Mononuclear cell (primary cell): ENCODE data around the gene CDH1. TPM values are rescaled to one million over a fixed set of nuclear protein-coding genes. Genes with fewer than 3 reads are reported as not detected.
"Not testable (repeated sequence)": the region's sequence is repeated elsewhere in the genome, so short reads cannot be mapped to it uniquely, and the experiment has no call there.

Experiments used
- H3K27me3 ChIP-seq: 2 replicates; pipeline ENCODE4 v1.6.0; 2011; ENCODE audit warnings: low read length, control low read depth; ENCODE audit not compliant: insufficient read depth
- H3K4me1 ChIP-seq: 2 replicates; pipeline ENCODE4 v1.5.1; 2011; ENCODE audit warnings: mild to moderate bottlenecking, low read length, control low read depth; ENCODE audit not compliant: insufficient read depth
- H3K4me3 ChIP-seq: 2 replicates; pipeline ENCODE4 v1.5.1; 2011; ENCODE audit warnings: mild to moderate bottlenecking, low read length, moderate library complexity
- H3K9me3 ChIP-seq: 2 replicates; pipeline ENCODE4 v1.5.1; 2011; ENCODE audit warnings: low read depth, mild to moderate bottlenecking, control low read depth, low read length
- total RNA-seq: library from RNA; depleted of rRNA; stranded (reverse); fragments of >200 nt; gene quantifications from one replicate; pipeline ENCODE4 v1.2.3, GENCODE V29; 2012

Gene CDH1
- total RNA-seq, result 3.7 TPM

DNA sequence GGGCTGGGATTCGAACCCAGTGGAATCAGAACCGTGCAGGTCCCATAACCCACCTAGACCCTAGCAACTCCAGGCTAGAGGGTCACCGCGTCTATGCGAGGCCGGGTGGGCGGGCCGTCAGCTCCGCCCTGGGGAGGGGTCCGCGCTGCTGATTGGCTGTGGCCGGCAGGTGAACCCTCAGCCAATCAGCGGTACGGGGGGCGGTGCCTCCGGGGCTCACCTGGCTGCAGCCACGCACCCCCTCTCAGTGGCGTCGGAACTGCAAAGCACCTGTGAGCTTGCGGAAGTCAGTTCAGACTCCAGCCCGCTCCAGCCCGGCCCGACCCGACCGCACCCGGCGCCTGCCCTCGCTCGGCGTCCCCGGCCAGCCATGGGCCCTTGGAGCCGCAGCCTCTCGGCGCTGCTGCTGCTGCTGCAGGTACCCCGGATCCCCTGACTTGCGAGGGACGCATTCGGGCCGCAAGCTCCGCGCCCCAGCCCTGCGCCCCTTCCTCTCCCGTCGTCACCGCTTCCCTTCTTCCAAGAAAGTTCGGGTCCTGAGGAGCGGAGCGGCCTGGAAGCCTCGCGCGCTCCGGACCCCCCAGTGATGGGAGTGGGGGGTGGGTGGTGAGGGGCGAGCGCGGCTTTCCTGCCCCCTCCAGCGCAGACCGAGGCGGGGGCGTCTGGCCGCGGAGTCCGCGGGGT, at the start of gene CDH1:
Gene CDH1 (plus strand): TSS at position 247 of the 684 bp plus-strand sequence. CDS start 124 bp downstream, at position 371.
- Histone ChIP-seq H3K4me3 (no peak within 1 kb of the TSS), H3K27me3 (peaks cover 29% of the 10 kb centered on the region), H3K4me1 (peaks cover 24% of the 10 kb centered on the region)

DNA sequence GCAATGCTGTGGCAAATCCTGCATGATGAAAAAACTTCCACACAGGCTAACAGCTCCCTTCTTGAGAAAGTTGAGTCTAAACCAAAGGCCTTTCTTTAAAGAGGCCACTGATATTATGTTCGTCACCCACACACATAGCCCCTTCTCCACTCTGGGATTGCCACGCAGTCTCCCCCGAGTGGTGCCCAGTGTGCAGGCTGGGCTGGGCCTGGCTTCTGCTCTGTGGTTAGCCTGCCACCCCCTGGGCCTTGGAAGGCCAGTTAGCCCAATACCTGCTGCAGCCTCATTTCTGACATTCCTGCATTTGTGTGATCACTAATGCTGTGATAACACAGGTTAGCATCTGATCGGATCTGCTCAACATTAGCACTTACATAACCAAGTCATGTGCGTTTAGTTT, 47.2 kb upstream of the CDH1 start:
- Histone ChIP-seq H3K4me3 (no peak overlapping the region), H3K4me1 (no peaks in the 10 kb centered on the region), H3K27me3 (no peaks in the 10 kb centered on the region), H3K9me3 (no peaks in the 10 kb centered on the region)

More for the DNA sequence above, at the start of gene CDH1:
- no peaks in the 10 kb centered on the region for H3K9me3 ChIP-seq

DNA sequence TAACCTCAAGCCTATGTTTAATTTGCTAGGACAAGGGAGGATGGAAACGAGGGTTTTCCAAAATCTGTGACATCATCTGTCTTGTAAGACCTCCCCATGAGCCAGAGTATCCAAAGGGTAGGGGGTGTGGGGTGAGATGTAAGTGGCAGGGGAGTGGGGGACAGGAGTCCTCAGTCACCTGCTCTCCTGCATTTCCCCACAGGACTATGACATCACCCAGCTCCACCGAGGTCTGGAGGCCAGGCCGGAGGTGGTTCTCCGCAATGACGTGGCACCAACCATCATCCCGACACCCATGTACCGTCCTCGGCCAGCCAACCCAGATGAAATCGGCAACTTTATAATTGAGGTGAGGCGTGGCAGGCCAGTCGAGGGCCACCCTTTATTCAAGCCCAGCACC, 41.5 kb upstream of the CDH1 start:
- Histone ChIP-seq H3K9me3 (no peaks in the 10 kb centered on the region), H3K4me3 (no peak overlapping the region), H3K4me1 (peaks cover 9% of the 10 kb centered on the region), H3K27me3 (no peaks in the 10 kb centered on the region)

DNA sequence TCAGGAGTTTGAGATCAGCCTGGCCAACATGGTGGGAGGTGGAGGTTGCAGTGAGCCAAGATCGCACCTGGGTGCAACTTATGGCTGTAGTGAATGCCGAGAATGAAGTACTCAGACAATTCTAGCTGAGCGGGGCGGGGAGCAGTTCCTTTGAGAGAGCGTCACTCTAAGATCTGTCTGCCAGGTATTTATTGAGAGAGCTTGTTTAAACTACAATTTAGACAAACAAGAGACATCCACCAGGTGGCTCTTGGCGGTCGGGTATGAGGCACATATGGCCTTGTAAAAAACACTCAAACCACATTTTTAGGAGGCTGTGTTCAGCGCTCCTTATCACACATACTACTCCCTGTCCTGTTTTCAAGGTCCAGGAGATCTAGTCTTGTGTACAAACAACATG, 40.6 kb upstream of the CDH1 start:
- H3K4me3 ChIP-seq, result no peak overlapping the region
- H3K9me3 ChIP-seq, result no peaks in the 10 kb centered on the region
- H3K27me3 ChIP-seq, result no peaks in the 10 kb centered on the region
- peaks cover 10% of the 10 kb centered on the region for H3K4me1 ChIP-seq

DNA sequence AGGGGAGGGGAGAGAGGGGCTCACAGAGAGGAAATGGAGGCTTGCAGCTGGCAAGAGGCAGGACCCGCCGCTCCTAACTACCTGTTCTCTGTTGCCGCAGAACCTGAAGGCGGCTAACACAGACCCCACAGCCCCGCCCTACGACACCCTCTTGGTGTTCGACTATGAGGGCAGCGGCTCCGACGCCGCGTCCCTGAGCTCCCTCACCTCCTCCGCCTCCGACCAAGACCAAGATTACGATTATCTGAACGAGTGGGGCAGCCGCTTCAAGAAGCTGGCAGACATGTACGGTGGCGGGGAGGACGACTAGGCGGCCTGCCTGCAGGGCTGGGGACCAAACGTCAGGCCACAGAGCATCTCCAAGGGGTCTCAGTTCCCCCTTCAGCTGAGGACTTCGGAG, 39.0 kb upstream of the CDH1 start:
- Histone ChIP-seq H3K4me3 (no peak overlapping the region), H3K4me1 (peaks cover 10% of the 10 kb centered on the region), H3K9me3 (no peaks in the 10 kb centered on the region), H3K27me3 (no peaks in the 10 kb centered on the region)

DNA sequence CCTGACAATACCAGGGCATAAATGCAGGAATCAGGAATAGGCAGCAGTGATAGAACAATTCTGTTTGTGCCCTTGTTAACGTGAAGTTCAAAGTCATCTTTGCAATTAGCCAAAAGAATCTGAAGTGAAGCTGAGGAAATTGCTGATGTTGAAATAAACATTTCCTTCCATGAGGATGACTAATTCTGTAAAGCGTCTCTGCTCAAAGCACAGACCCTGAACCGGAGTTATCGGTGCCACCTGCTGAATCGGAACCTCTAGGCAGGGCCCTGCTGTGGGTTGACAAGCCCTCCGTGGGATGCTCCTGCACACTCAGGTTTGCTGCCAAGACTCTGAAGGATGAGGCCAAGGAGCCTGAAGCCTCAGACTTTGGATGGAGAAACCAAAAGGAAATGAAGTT, 37.0 kb upstream of the CDH1 start:
- Histone ChIP-seq H3K4me1 (peaks cover 10% of the 10 kb centered on the region), H3K27me3 (no peaks in the 10 kb centered on the region), H3K4me3 (no peak overlapping the region), H3K9me3 (no peaks in the 10 kb centered on the region)

DNA sequence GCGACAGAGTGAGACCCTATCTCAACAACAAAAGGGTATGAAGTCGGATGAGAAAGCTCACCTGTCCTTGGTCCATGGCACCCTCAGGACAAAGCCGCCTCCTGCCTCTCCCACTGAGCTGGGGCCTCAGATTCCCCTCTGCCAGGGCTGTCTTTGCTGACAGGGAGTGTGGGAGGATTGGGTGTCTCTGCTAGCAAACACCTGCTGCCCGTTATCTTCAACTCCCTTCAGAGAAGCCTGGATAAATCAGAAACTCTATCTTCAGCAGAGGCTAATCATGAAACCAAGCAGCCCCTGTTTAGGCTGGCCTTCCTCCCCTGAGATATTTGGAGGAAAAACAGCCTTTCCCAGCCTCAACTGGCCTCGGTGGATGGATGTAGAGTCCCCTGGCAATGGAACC, 36.3 kb upstream of the CDH1 start:
- H3K4me1 ChIP-seq, result peaks cover 10% of the 10 kb centered on the region
- no peaks in the 10 kb centered on the region for H3K9me3 ChIP-seq
- H3K27me3 ChIP-seq, result no peaks in the 10 kb centered on the region
- H3K4me3 ChIP-seq, result no peak overlapping the region

DNA sequence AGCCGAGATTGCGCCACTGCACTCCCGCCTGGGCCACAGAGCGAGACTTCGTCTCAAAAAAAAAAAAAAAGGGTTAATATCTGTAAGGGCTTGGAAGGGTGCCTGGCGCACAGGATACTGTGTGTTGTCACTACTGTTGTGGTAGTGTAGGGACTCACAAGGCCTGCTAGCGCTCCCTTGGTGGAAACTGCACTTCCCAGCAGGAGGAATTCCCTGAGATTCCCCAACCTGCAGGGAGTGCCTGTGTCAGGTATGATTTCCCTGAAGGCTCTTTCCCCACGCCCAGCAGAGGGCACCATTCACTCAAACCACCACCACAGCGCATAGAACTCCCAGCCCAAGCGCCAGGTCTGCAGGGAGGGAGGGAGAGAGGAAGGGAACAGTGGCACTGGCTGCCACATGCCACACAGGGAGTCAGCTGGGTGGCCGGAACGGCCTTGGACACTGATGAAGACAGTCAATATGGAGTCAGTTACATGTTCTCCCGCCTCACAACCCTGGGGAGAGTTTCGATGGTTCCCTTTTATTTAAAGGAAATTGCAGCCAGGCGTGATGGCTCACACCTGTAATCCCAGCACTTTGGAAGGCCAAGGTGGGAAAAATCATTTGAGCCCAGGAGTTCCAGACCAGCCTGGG, 32.7 kb upstream of the CDH1 start:
- H3K4me3 ChIP-seq, result no peak overlapping the region
- H3K9me3 ChIP-seq, result no peaks in the 10 kb centered on the region
- no peaks in the 10 kb centered on the region for H3K27me3 ChIP-seq
- H3K4me1 ChIP-seq, result peaks cover 10% of the 10 kb centered on the region

DNA sequence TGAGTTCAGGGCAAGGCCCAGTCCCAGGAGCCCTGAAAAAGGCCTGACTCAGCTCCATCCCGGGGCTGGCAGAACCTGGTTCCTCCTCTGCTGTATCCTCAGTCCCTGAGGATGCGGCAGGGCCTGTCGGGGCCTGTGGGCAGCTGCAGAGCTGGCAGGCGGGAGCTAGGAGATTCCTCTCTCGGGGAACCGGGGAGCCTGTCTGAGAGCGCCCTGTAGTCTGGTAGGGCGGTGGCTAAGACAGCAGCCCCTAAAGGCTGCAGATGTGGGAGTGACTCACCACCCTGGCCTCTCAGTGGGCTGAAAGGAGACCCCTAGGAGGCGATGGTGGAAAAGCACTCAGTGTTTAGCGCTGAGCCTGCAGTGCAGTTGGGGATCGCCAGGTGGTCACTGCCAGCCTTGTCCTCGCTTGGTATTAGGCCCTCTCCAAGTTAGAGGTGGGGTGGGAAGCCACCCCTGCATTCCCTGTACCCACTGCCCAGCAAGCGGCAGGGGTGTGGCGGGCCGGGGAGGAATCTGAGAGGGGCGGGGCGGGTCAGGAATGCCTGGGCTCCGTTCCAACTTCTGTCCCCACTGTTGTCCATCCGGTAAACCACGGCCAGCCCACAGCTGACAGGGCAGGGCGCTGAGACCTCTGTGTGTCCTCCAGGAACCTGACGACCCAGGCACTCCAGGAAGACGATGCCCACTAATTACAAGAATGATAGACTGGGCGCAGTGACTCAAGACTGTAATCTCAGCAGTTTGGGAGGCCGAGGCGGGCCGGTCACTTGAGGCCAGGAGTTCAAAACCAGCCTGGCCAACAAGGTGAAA, 29.5 kb upstream of the CDH1 start:
- H3K4me1 ChIP-seq, result peaks cover 20% of the 10 kb centered on the region
- no peaks in the 10 kb centered on the region for H3K9me3 ChIP-seq
- no peaks in the 10 kb centered on the region for H3K27me3 ChIP-seq
- H3K4me3 ChIP-seq, result no peak overlapping the region

DNA sequence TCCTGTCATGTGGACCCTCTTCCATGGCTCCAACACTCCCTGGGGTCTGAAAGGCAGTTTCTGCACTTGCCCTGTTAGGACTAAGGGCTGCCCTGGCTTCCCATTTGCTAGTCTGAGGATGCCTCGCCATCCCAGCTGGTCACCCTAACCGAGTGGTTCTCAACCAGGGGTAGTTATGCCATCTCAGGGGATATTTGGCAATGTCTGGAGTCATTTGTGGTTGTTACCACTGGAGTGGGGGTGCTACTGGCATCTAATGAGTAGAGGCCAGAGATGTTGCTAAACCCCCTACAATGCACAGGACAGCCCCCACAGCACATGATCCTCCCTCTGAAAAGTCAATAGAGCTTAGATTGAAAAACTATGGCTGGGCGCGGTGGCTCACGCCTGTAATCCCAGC, 26.9 kb upstream of the CDH1 start:
- no peak overlapping the region for H3K4me3 ChIP-seq

DNA sequence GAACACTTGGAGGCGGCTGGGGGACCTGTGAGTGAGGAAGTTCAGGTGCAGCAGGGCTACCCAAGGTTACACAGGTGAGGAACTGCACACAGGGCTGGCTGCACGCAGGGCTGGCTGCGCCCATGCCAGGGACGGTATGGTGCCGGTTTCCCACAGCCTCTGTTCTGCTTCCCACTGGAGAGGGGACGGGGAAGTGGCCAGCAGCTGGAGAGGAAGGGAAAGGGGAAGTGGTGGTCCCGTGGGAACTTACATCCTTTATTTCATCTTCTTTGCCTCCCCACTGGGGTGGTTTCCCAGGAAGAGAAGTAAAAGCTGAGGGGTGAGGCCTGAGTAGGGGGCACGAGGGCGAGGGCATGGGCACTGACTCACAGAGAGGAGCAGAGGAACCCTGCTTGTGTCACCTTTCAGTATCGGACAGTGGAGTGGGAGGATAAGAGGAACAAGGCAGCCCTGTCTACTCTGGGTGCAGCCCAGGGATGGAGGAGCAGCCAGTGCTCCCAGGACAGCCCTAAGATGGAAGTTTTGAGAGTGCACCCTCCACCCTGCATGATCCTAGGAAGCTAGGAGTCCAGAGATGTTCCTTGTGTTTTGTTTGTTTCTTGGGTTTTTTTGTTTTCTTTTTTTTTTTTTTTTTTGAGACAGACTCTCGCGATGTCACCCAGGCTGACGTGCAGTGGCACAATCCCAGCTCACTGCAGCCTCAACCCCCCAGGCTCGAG, 25.5 kb upstream of the CDH1 start:
- H3K4me3 ChIP-seq, result no peak overlapping the region
- peaks cover 20% of the 10 kb centered on the region for H3K4me1 ChIP-seq
- H3K9me3 ChIP-seq, result no peaks in the 10 kb centered on the region
- H3K27me3 ChIP-seq, result no peaks in the 10 kb centered on the region

More for the DNA sequence above, 26.9 kb upstream of the CDH1 start:
- peaks cover 20% of the 10 kb centered on the region for H3K4me1 ChIP-seq
- H3K27me3 ChIP-seq, result no peaks in the 10 kb centered on the region
- no peaks in the 10 kb centered on the region for H3K9me3 ChIP-seq

DNA sequence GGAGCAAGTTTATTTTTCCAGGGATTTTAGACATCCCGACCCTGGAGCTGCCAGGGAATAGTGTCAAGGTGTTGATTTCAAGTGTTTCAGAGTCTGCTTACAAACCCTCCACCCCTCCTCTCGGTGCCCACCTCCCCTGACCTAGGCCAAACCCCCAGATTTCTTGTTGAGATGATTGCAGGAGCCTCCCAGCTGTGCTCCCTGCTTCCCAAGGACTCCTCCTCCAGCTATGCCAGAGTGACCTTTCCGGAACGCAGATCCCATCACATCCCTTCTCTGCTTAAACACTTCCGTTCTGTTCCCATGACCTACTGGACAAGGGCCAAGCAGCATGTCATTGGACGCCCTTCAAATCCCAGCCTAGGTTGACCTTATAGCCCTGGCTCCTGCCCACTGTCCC, 23.7 kb upstream of the CDH1 start:
- Histone ChIP-seq H3K4me1 (peaks cover 20% of the 10 kb centered on the region), H3K27me3 (no peaks in the 10 kb centered on the region), H3K9me3 (no peaks in the 10 kb centered on the region), H3K4me3 (no peak overlapping the region)

DNA sequence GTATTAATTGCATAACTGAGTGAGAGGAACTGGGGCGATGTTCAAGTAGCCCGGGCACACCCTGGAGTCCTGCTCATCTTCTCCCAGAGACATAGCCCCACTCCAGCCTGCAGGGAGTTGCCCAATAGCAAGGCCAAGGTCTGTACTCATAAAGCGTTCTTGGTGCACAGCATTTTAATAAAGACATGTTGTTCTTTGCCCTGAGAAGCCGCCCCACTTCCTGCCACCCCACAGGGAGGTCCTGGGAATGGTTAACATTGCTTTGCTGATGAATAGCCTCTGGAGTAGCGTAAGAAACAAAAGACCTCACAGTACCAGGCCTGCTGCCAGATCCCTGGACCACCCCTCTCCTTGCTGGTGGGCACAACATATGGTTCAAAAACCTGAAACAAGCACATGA, 21.6 kb upstream of the CDH1 start:
- no peaks in the 10 kb centered on the region for H3K27me3 ChIP-seq
- H3K9me3 ChIP-seq, result no peaks in the 10 kb centered on the region
- H3K4me1 ChIP-seq, result peaks cover 14% of the 10 kb centered on the region
- no peak overlapping the region for H3K4me3 ChIP-seq

DNA sequence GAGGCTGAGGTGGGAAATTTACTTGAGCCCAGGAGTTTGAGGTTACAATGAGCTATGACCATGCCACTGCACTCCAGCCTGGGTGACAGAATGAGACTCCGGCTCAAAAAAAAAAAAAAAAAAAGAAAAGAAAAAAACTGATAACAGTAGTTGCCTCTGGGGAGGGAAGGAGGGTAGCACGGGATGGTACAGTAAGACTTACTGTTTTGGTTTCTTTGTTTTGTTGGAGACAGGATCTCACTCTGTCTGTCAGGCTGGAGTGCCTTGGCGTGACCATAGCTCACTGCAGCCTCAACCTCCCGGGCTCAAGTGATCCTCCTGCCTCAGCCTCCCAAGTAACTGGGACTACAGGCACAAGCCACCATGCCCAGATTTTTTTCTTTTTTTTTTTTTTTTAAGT, 20.6 kb upstream of the CDH1 start:
- H3K4me3 ChIP-seq, H3K4me1 ChIP-seq, H3K27me3 ChIP-seq, H3K9me3 ChIP-seq: not testable (repeated sequence)

DNA sequence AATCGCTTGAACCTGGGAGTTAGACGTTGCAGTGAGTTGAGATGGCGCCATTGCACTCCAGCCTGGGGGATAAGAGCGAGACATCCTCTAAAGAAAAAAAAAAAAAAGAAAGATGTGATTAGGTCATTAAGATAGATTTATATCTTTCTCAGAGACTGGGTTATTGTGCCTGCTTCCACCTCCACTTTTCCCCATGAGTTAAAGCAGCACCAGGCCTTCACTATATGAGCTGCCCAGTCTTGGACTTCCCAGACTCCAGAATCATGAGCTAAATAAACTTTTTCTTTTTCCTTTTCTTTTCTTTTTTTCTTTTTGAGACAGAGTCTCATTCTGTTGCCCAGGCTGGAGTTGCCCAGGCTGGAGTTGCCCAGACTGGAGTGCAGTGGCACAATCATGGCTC, 19.4 kb upstream of the CDH1 start:
- Histone ChIP-seq H3K4me1 (no peaks in the 10 kb centered on the region), H3K27me3 (no peaks in the 10 kb centered on the region), H3K9me3 (no peaks in the 10 kb centered on the region), H3K4me3 (no peak overlapping the region)
